HG03575 (cell line): ENCODE data around the gene ACSF3.
"Not testable (repeated sequence)": the region's sequence is repeated elsewhere in the genome, so short reads cannot be mapped to it uniquely, and the experiment has no call there.

Source experiments
- ATAC-seq: cut with Tn5 transposase; IDR thresholded peaks from one replicate; pipeline ENCODE4 v1.9.1; 2021; ENCODE audit not compliant: unreplicated experiment, insufficient number of reproducible peaks, low FRiP score; ENCODE audit errors: extremely low read depth

ACSF3 gene

DNA sequence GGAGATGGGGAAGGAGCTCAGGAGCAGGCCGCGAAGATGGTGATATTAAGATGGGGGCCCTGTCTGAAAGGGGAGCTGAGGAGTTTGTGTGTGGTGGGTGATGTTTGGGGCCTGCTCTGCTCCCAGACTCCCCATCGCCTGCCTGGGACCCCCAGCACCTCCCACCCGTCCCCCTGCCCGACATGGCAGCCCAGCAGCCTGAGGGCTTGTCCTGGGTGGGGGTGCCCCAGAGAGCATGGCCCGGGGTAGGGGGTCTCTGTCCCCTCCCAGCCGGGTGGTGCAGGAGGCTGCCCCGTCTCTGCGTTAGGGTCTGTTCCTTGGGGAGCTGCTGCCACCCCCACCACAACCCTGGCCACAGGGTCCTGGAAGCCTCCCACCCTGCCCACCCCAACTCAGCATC is 83.1 kb downstream of the ACSF3 start:
- no peak for ATAC-seq

- ATAC-seq, result no peak
Observed at GRCh38 chr16:89177501-89177900, 83.8 kb downstream of the ACSF3 start.

DNA sequence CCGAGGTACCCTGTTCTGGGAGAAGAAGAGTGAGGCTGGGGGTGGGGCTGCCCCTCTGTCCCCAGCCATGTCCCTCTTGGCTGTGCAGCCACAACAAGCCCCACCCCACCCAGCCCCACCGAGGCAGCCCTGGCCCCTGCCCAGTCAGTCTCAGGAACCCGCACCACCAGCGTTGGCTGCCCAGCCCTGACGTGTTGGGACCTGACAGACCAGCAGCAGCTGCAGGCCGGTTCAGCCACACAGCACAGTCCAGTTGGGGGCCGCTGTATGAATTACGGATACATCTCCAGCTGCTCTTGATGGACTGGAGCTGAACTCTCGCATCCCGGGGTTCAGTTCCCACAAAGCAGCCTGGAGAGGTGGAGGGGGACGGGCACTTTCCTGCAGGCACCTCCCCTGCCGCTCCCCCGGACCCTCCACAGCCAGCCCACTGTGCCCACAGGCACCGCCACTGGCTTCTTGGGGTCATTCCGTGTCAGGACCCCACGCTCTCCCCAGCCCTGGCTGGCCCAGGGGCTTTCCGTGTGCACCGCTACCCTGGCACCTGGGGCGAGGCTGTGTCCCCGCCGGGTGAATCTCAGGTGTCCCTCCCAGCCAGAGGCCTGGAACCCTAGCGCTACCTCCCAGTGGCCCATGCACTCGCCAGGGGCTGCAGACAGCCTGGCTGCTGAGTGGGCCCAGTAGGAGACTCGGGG is 84.9 kb downstream of the ACSF3 start:
- no peak for ATAC-seq

DNA sequence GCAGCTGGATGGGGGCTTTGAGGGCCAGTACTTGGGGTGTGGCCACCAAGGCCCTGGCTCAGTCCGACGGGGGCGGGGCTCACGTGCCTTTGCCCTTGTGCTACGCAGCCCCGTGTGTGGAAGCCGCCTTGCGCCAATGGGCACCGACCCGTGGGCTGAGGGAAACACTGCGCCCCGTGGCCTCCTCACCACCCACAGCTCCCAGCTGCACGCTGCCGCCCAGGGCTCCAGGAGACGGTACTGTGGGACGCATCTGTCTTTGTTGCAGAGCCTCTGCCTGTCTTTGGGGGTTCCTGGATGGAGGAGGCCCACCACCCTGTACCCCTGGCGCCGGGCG is 85.5 kb downstream of the ACSF3 start:
- no peak for ATAC-seq

DNA sequence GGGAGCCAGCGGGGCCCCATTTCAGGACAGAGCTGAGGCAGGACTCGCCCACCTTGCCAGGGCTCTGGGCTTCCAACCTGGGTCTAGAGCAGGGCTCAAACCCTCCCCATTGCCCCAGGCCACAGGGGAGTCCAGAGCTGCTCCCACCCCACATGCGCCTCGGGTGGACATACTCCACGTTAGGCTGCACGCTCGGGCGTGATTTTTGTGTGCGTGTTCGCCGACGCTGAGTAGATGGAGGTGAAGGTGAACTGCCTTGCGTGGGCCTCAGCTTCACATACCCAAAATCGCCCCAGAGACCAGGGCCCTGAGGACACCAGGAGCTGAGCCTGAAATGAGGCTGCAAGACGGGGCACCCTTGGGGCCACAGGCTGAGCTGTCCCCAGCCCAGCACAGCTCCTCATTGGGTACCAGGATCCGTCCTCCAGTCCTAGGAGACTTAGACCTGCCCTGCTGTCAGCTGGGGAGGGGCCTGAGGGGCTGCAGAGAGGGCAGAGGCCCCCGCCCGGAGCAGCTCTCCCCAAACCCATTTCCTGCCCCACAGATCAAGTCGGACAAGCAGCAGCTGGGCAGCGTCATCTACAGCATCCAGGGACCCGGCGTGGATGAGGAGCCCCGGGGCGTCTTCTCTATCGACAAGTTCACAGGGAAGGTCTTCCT is 86.1 kb downstream of the ACSF3 start:
- no peak for ATAC-seq

- ATAC-seq, result no peak
Observed at GRCh38 chr16:89183463-89183862, 89.8 kb downstream of the ACSF3 start.

DNA sequence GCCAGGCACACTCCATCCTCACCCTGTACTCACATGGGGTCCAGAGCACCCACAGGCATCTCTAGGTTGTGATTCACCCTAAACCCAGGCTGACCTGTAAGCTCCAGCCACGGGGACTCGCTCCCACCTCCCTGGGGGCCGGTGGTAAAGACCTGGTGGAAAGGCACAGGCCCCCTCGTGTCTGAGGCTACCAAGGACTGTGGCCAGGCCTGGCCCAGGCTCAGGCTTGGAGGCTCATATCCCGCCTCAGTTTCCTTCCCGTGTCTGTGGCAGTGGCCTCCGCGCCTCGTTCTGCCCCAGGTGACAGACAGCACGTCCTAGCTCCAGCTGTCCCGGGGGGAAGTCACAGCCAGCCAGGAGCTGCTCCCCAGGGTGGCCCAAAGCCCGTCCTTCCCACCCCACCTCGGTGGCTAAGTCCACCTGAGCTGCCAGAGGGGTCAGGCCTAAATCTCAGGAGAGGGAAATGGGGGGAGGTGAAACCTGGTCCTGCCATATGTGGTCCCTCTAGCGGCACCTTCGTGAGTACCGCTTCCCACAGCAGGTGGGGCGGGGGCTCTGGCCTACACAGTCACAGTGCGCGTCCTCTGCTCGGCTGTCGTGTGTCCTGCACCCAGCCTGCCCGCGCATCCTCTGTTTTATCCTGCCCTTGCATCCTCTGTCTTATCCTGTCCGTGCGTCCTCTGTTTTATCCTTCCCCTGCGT is 90.5 kb downstream of the ACSF3 start:
- no peak for ATAC-seq

DNA sequence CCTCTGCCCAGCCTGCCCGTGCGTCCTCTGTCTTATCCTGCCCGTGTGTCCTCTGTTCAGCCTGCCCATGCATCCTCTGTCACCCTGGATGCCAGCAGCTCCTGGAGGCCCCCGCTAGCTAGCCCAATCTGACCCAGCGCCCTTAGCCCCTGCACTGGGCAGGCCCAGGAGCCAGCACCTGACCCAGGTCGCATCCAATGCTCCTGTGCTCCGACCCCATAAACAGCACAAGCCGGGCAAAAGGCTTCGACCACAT is 91.0 kb downstream of the ACSF3 start:
- ATAC-seq, result no peak

GRCh38 chr16:89184933-89185794 is 91.5 kb downstream of the ACSF3 start:
- no peak for ATAC-seq

GRCh38 chr16:89185887-89186592 is 92.4 kb downstream of the ACSF3 start:
- ATAC-seq, result not testable (repeated sequence)

DNA sequence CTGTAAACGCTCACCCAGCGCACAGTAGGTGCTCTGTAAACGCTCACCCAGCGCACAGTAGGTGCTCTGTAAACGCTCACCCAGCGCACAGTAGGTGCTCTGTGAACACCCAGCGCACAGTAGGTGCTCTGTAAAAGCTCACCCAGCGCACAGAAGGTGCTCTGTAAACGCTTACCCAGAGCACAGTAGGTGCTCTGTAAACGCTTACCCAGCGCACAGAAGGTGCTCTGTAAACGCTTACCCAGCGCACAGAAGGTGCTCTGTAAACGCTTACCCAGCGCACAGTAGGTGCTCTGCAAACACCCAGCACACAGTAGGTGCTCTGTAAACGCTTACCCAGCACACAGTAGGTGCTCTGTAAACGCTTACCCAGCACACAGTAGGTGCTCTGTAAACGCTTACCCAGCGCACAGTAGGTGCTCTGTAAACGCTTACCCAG is 93.0 kb downstream of the ACSF3 start:
- not testable (repeated sequence) for ATAC-seq

DNA sequence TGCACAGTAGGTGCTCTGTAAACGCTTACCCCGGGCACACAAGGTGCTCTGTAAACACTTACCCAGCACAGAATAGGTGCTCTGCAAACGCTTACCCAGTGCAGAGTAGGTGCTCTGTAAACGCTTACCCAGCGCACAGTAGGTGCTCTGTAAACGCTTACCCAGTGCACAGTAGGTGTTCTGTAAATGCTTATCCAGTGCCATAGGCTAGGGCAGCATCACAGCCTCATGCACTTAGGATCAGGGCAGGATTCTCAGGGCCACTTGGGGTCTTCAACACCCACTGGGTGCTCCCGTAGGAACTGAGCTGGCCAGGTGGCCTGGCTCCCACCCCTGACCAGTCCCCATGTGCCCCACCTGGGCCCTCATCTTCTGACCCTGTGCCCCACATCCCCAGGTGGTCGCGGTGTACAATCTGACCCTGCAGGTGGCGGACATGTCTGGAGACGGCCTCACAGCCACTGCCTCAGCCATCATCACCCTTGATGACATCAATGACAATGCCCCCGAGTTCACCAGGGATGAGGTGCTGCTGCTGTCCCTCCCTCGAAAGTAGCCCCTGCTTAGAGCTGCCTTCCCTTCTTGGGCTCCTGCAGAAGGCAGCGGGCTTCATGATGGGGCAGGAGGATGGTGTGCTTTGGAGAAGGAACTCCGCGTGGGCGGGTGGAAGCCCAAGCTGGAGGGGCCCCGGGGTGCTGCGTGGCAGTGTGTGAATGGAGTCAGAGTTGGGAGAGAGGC is 93.5 kb downstream of the ACSF3 start:
- no peak for ATAC-seq

DNA sequence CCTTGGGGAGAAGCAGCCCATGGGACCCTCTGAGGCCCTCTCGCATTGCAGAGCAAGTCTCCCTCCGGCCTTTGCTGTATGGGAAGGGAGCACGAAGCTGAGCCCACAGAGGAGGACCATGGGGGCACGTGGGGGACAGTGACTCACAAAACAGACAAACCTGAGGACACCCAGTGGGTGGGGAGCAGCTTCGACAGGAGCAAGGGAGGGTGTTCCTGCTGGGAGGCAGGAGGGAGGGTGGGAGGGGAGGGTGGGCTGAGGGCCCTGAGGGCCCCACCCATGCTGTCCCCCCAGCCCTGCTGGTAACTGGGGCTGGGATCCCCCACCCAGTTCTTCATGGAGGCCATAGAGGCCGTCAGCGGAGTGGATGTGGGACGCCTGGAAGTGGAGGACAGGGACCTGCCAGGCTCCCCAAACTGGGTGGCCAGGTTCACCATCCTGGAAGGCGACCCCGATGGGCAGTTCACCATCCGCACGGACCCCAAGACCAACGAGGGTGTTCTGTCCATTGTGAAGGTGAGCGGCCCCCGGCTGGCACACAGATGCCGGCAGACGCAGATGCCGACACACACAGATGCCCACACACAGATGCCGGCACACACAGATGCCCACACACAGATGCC is 94.2 kb downstream of the ACSF3 start:
- no peak for ATAC-seq

- ATAC-seq, result not testable (repeated sequence)
Observed at GRCh38 chr16:89188471-89189357, 95.1 kb downstream of the ACSF3 start.

DNA sequence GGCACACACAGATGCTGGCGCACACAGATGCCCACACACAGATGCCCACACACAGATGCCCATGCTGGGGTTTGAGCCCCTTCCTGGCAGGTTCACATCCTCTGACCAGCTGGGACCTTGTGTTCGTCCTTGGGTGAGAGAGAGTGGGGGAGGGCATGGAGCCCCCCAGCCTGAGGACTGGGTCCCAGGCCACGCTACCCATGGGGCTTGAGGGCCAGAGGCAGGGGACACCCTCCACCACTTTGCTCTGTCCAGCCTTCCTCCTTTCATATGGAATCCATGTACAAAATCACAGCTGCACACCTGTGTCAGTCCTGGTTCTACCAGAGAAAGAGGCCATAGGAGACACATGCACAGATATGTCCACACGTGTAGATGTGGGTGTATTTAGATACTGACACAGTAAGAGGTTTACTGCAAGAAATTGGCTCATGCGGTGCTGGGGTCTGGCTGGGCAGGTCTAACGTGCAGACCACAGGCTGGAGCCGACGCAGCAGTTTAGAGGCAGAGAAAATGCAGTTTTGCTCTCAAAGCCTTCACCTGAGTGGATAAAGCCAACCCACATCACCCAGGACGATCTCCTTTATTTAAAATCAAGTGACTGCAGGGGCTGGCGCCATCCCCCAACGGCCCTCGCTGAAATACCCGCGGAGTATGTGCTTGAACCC is 95.8 kb downstream of the ACSF3 start:
- ATAC-seq, result no peak

DNA sequence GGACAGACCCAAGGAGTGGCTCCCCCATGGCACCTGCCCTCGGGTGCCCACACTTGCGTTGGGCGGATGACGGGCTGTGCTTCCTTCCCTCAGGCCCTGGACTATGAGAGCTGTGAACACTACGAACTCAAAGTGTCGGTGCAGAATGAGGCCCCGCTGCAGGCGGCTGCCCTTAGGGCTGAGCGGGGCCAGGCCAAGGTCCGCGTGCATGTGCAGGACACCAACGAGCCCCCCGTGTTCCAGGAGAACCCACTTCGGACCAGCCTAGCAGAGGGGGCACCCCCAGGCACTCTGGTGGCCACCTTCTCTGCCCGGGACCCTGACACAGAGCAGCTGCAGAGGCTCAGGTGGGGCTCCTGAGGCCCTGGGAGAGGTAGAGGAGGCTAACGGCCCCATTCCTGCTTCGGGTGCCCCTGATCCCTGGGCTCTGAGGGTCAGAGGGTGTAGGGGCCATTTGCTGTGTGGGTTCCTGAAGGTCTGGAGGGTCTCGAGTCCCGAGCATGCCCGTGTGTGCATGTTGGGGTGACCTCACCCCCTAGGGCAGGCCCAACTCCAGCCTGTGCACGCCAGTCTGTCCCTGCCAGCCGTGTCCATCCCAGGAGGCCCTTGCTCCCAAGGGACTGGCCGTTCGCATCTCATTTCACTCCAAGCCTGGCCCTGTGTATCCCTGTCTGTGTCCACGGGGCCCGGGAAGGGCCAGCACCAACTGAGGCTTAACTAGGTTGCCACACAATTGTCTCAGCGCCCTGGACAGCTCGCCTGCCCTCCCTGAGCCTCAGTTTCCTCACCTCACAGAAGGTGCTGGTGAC is 96.7 kb downstream of the ACSF3 start:
- no peak for ATAC-seq
